HG03139 (cell line): ENCODE measurements around the gene PTPRU.
A peak's percentile ranks its signal among the peaks of the same experiment; 100 is the strongest.
"Not testable (repeated sequence)": the region's sequence is repeated elsewhere in the genome, so short reads cannot be mapped to it uniquely, and the experiment has no call there.

Experiments used
- ATAC-seq: cut with Tn5 transposase; IDR thresholded peaks from one replicate; pipeline ENCODE4 v1.9.1; 2021; ENCODE audit not compliant: unreplicated experiment

PTPRU gene

GRCh38 chr1:29221296-29221695 lies 15.0 kb upstream of the PTPRU start:
- ATAC-seq = no peak

GRCh38 chr1:29222260-29222659 lies 14.1 kb upstream of the PTPRU start:
- ATAC-seq = not testable (repeated sequence)

GRCh38 chr1:29222686-29223085 lies 13.6 kb upstream of the PTPRU start:
- ATAC-seq = no peak

- no peak for ATAC-seq
Measured at GRCh38 chr1:29223521-29223920, 12.8 kb upstream of the PTPRU start.

- ATAC-seq = no peak
Measured at GRCh38 chr1:29224356-29224837, 11.9 kb upstream of the PTPRU start.

GRCh38 chr1:29225361-29225760 lies 11.0 kb upstream of the PTPRU start:
- ATAC-seq = no peak

GRCh38 chr1:29227511-29227910 lies 8.8 kb upstream of the PTPRU start:
- no peak for ATAC-seq

- no peak for ATAC-seq
Measured at GRCh38 chr1:29230204-29230552, 6.1 kb upstream of the PTPRU start.

- ATAC-seq = peak; percentile 89
Measured at GRCh38 chr1:29230553-29231378, 5.6 kb upstream of the PTPRU start, which contains the start of gene MECR. Gene MECR, minus strand, starts transcription at chr1:29230934. Its CDS starts 28 bp downstream, at chr1:29230906.

- no peak for ATAC-seq
Measured at GRCh38 chr1:29232387-29232786, 3.9 kb upstream of the PTPRU start.

GRCh38 chr1:29233693-29234092 lies 2.6 kb upstream of the PTPRU start:
- no peak for ATAC-seq

- no peak for ATAC-seq
Measured at GRCh38 chr1:29234471-29234870, 1.9 kb upstream of the PTPRU start.

- ATAC-seq = not testable (repeated sequence)
Measured at GRCh38 chr1:29234881-29235280, 1.4 kb upstream of the PTPRU start.

GRCh38 chr1:29236712-29237128 lies 398 bp downstream of the PTPRU start:
- ATAC-seq = no peak

- ATAC-seq = no peak
Measured at GRCh38 chr1:29237129-29237821, 953 bp downstream of the PTPRU start.

- no peak for ATAC-seq
Measured at GRCh38 chr1:29237852-29238619, 1.7 kb downstream of the PTPRU start.

GRCh38 chr1:29238620-29239002 lies 2.3 kb downstream of the PTPRU start:
- no peak for ATAC-seq

- no peak for ATAC-seq
Measured at GRCh38 chr1:29239142-29239541, 2.8 kb downstream of the PTPRU start.

GRCh38 chr1:29240400-29240837 lies 4.1 kb downstream of the PTPRU start:
- ATAC-seq = no peak

GRCh38 chr1:29240986-29241385 lies 4.7 kb downstream of the PTPRU start:
- ATAC-seq = no peak
